OCI-LY3 (cell line): Measurements from ENCODE around the gene MAGI1.

Source experiments
- H2AFZ ChIP-seq: fragments of 200-600, 300-600 bp; shearing (Covaris generic); 2 replicates; pipeline ENCODE4 v1.6.0; 2014; ENCODE audit warnings: antibody characterized with exemption, low read depth, low read length
- H3K27ac ChIP-seq: fragments of 200-600, 300-600 bp; sonication (generic); 2 replicates; pipeline ENCODE4 v1.5.1; 2014; ENCODE audit warnings: mild to moderate bottlenecking, low read length, moderate library complexity, mixed read lengths
- H3K27me3 ChIP-seq: fragments of 200-600, 300-600 bp; sonication (generic); 2 replicates; pipeline ENCODE4 v1.6.1; 2014; ENCODE audit warnings: low read depth, low read length, mixed read lengths
- H3K36me3 ChIP-seq: fragments of 200-600, 300-600 bp; sonication (generic); replicated peaks from 2 replicates; pipeline ENCODE3; 2014; ENCODE audit warnings: low read depth, low read length, mixed read lengths
- H3K4me1 ChIP-seq: fragments of 300-600, 200-600 bp; sonication (generic); 2 replicates; pipeline ENCODE4 v1.6.1; 2014; ENCODE audit warnings: low read length, mixed read lengths
- H3K4me2 ChIP-seq: fragments of 200-600, 300-600 bp; sonication (generic); 2 replicates; pipeline ENCODE4 v1.6.1; 2014; ENCODE audit warnings: low read length, mixed read lengths
- H3K4me3 ChIP-seq: fragments of 300-600, 200-600 bp; sonication (generic); 2 replicates; pipeline ENCODE4 v1.5.1; 2014; ENCODE audit warnings: antibody characterized with exemption, mild to moderate bottlenecking, low read length, moderate library complexity
- H3K79me2 ChIP-seq: fragments of 300-600, 200-600 bp; shearing (Covaris generic); 2 replicates; pipeline ENCODE4 v1.6.1; 2014; ENCODE audit warnings: mild to moderate bottlenecking, low read length, mixed read lengths
- H3K9ac ChIP-seq: fragments of 300-600, 200-600 bp; shearing (Covaris generic); 2 replicates; pipeline ENCODE4 v1.6.0; 2014; ENCODE audit warnings: mild to moderate bottlenecking, low read length, moderate library complexity
- H3K9me3 ChIP-seq: fragments of 200-600, 300-600 bp; shearing (Covaris generic); 2 replicates; pipeline ENCODE4 v1.6.1; 2014; ENCODE audit warnings: low read length, mixed read lengths; ENCODE audit not compliant: insufficient read depth
- H4K20me1 ChIP-seq: fragments of 200-600, 300-600 bp; sonication (generic); 2 replicates; pipeline ENCODE4 v1.6.1; 2016; ENCODE audit warnings: low read length, mixed read lengths; ENCODE audit not compliant: insufficient read depth
- CTCF ChIP-seq: fragments of 200-600, 300-600 bp; sonication (generic); IDR thresholded peaks from 2 replicates; pipeline ENCODE4 v1.5.1; 2014; ENCODE audit warnings: antibody characterized with exemption, low read length, low read depth
- EZH2phosphoT487 ChIP-seq: fragments of 200-600 bp; shearing (Covaris generic); IDR thresholded peaks from 2 replicates; pipeline ENCODE4 v1.6.1; 2018; ENCODE audit warnings: antibody characterized with exemption, mixed run types, low read depth

Gene MAGI1

GRCh38 chr3:65662095-65662494, 376.6 kb downstream of the MAGI1 start:
- H3K4me2 ChIP-seq, result no peak overlapping the region
- H3K79me2 ChIP-seq, result no peaks in the 10 kb centered on the region
- TF ChIP-seq CTCF (no peak), EZH2phosphoT487 (no peak)
- H2AFZ ChIP-seq, result no peak overlapping the region
- H3K27ac ChIP-seq, result no peak overlapping the region
- H3K36me3 ChIP-seq, result no peaks in the 10 kb centered on the region
- H4K20me1 ChIP-seq, result no peaks in the 10 kb centered on the region
- no peaks in the 10 kb centered on the region for H3K9me3 ChIP-seq
- no peak overlapping the region for H3K9ac ChIP-seq
- peaks cover 8% of the 10 kb centered on the region; the same call in 1 of the 2 replicates for H3K27me3 ChIP-seq
- no peak overlapping the region for H3K4me3 ChIP-seq
- H3K4me1 ChIP-seq, result no peaks in the 10 kb centered on the region

GRCh38 chr3:65660000-65660598, 378.6 kb downstream of the MAGI1 start:
- Histone ChIP-seq H3K9me3 (no peaks in the 10 kb centered on the region), H3K4me1 (no peaks in the 10 kb centered on the region), H3K4me2 (no peak overlapping the region), H3K36me3 (no peaks in the 10 kb centered on the region), H3K79me2 (no peaks in the 10 kb centered on the region), H2AFZ (no peak overlapping the region), H3K9ac (no peak overlapping the region), H3K27ac (no peak overlapping the region), H3K27me3 (peaks cover 8% of the 10 kb centered on the region; the same call in 1 of the 2 replicates), H4K20me1 (no peaks in the 10 kb centered on the region), H3K4me3 (no peak overlapping the region)
- no peak for TF ChIP-seq CTCF
- TF ChIP-seq EZH2phosphoT487, result no peak

DNA sequence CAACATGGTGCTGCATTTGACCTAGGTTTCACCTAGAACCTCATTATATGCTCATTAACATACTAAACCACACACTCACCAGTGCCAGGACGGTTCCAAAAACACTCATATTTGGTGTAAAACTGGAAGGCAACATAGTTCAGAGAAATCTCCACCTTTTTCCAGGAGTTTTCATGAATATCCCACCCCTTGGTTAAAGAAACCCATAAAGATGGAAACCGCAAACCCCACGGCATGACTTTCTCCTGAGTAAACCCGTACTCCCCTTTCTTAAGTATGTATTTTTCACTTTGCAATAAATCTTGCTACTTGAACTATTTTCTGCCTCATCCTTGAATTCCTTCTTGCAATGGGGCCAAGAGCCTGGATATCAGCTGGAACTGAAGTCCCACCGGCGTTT, 379.3 kb downstream of the MAGI1 start:
- no peak overlapping the region for H3K9ac ChIP-seq
- no peak overlapping the region for H3K27ac ChIP-seq
- TF ChIP-seq CTCF (no peak), EZH2phosphoT487 (no peak)
- H3K9me3 ChIP-seq, result no peaks in the 10 kb centered on the region
- H3K27me3 ChIP-seq, result peaks cover 8% of the 10 kb centered on the region; the same call in 1 of the 2 replicates
- H3K36me3 ChIP-seq, result no peaks in the 10 kb centered on the region
- no peak overlapping the region for H2AFZ ChIP-seq
- no peak overlapping the region for H3K4me3 ChIP-seq
- no peaks in the 10 kb centered on the region for H3K79me2 ChIP-seq
- H3K4me2 ChIP-seq, result no peak overlapping the region
- no peaks in the 10 kb centered on the region for H3K4me1 ChIP-seq
- H4K20me1 ChIP-seq, result no peaks in the 10 kb centered on the region

GRCh38 chr3:65658401-65658800, 380.3 kb downstream of the MAGI1 start:
- Histone ChIP-seq H3K27me3 (peaks cover 8% of the 10 kb centered on the region; the same call in 1 of the 2 replicates), H3K79me2 (no peaks in the 10 kb centered on the region), H2AFZ (no peak overlapping the region), H4K20me1 (no peaks in the 10 kb centered on the region), H3K9me3 (no peaks in the 10 kb centered on the region), H3K36me3 (no peaks in the 10 kb centered on the region), H3K4me1 (no peaks in the 10 kb centered on the region), H3K27ac (no peak overlapping the region), H3K9ac (no peak overlapping the region), H3K4me3 (no peak overlapping the region), H3K4me2 (no peak overlapping the region)
- TF ChIP-seq EZH2phosphoT487 (no peak), CTCF (no peak)
